Ascending aorta (tissue), 2 donors: ENCODE measurements around the gene DNAH1. TPM values are rescaled to one million over a fixed set of nuclear protein-coding genes. Genes with fewer than 3 reads are reported as not detected.

Source experiments
- DNase-seq, 2 donors: peaks; one replicate each; pipeline ENCODE4 v3.0.0-alpha.2; 2019; ENCODE audit warnings: low spot score in 2 of 2
- H3K27ac ChIP-seq, 2 donors: fragments of 200-600 bp; sonication (generic); one replicate each; pipeline ENCODE4 v1.5.1; 2016 to 2017; ENCODE audit warnings: mild to moderate bottlenecking in 1 of 2
- H3K27me3 ChIP-seq: fragments of 200-600 bp; sonication (generic); one replicate; pipeline ENCODE4 v1.5.1; 2017
- H3K36me3 ChIP-seq, 2 donors: fragments of 200-600 bp; sonication (generic); one replicate each; pipeline ENCODE4 v1.5.1; 2016
- H3K4me1 ChIP-seq, 2 donors: fragments of 200-600 bp; sonication (generic); one replicate each; pipeline ENCODE4 v1.5.1; 2016 to 2017; ENCODE audit warnings: mild to moderate bottlenecking in 1 of 2
- H3K4me3 ChIP-seq, 2 donors: fragments of 200-600 bp; sonication (generic); one replicate each; pipeline ENCODE4 v1.5.1; 2016 to 2017; ENCODE audit warnings: mild to moderate bottlenecking in 1 of 2
- H3K9me3 ChIP-seq, 2 donors: fragments of 200-600 bp; sonication (generic); one replicate each; pipeline ENCODE4 v1.5.1; 2016
- intact Hi-C: fragments of 100-400 bp; cut with DNase I; formaldehyde crosslinking; loops from one replicate; pipeline ENCODE4 v1.15.1; 2023
- total RNA-seq: library from RNA; depleted of rRNA; stranded (reverse); fragments of >200 nt; gene quantifications from one replicate; pipeline ENCODE4 v1.1.0, GENCODE V29; 2016
- TF ChIP-seq, protein P1 (sequence below), 3 experiments: fragments of 200-600 bp in 2 of 3; fragments of 450-650 bp in 1 of 3; sonication (generic) in 2 of 3; IDR thresholded peaks; one replicate each; pipeline ENCODE4 v1.5.1; 2016 to 2019; ENCODE audit warnings: antibody characterized with exemption in 3 of 3, mild to moderate bottlenecking in 1 of 3, moderate library complexity in 1 of 3

DNAH1 gene
- total RNA-seq, 1 donor from 2014 or later, result 7.6 TPM

DNA sequence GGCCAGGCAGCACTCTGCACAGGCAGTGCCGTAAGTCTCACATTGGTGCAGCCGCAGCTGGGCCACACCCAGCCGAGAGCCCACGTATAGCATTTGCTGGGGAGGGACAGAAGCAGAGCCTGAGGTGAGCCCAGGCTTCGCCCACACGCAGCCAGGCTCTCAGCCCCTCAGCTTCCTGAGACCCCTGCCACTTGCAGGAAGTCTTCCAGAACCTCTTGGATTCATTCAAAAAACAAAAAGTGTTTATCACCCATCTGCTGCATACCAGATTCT is 121.9 kb downstream of the DNAH1 start:
- TF ChIP-seq, protein P1, sequence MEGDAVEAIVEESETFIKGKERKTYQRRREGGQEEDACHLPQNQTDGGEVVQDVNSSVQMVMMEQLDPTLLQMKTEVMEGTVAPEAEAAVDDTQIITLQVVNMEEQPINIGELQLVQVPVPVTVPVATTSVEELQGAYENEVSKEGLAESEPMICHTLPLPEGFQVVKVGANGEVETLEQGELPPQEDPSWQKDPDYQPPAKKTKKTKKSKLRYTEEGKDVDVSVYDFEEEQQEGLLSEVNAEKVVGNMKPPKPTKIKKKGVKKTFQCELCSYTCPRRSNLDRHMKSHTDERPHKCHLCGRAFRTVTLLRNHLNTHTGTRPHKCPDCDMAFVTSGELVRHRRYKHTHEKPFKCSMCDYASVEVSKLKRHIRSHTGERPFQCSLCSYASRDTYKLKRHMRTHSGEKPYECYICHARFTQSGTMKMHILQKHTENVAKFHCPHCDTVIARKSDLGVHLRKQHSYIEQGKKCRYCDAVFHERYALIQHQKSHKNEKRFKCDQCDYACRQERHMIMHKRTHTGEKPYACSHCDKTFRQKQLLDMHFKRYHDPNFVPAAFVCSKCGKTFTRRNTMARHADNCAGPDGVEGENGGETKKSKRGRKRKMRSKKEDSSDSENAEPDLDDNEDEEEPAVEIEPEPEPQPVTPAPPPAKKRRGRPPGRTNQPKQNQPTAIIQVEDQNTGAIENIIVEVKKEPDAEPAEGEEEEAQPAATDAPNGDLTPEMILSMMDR (IDR thresholded peaks at IDR 0.05), result no peak
- H3K4me3 ChIP-seq, result no peak overlapping the region
- H3K27me3 ChIP-seq, result no peaks in the 10 kb centered on the region
- H3K27ac ChIP-seq, result no peak overlapping the region
- no peaks in the 10 kb centered on the region for H3K4me1 ChIP-seq
- intact Hi-C loops, result no loop called here
- DNase-seq, result no peak
- H3K9me3 ChIP-seq, result no peaks in the 10 kb centered on the region
- H3K36me3 ChIP-seq, result no peaks in the 10 kb centered on the region

DNA sequence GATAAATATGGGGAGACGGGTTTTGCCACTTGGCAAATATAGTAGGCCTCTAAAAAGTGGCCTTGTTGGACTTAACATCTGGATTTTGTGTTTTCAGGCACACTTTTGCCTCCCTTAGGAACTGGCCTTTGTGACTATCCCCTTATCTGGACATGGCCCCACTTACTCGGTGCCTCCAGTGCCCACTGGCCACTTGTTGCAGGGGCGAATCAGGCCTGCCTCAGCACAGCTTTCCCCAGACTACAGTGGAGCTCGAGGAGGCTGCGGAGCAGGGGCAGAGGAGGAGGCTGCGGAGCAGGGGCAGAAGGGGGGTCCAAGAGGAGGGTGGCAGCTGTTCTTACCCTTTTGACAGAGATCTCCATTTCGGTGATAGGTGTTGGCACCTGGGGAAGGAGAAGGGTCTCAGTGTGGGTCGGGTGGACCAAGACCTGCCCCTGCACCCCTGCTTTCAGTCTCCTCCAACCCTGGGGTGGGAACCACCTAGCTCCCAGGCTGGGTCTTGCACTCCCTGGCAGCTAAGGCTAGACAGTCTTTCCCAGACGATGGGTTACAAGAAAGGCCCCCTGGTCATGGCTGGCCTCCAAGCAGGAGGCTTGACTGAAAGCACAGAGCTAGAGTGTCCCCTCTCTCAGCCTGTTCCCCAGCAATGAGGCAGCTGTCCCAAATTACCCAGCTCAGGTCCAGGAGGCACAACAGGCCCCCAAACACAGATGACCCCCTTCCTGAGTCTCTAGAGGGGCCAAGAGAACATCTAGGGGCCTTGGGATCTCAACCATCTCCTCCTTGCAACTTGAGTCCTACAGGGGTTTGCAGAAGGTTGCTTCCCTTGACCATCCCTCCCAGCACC is 122.7 kb downstream of the DNAH1 start:
- no peaks in the 10 kb centered on the region for H3K36me3 ChIP-seq
- TF ChIP-seq, protein P1 (IDR thresholded peaks at IDR 0.05), result no peak
- H3K27me3 ChIP-seq, result no peaks in the 10 kb centered on the region
- no peak overlapping the region for H3K27ac ChIP-seq
- H3K4me1 ChIP-seq, result no peaks in the 10 kb centered on the region
- no peak overlapping the region for H3K4me3 ChIP-seq
- no peaks in the 10 kb centered on the region for H3K9me3 ChIP-seq
- intact Hi-C loops, result no loop called here
- no peak for DNase-seq

DNA sequence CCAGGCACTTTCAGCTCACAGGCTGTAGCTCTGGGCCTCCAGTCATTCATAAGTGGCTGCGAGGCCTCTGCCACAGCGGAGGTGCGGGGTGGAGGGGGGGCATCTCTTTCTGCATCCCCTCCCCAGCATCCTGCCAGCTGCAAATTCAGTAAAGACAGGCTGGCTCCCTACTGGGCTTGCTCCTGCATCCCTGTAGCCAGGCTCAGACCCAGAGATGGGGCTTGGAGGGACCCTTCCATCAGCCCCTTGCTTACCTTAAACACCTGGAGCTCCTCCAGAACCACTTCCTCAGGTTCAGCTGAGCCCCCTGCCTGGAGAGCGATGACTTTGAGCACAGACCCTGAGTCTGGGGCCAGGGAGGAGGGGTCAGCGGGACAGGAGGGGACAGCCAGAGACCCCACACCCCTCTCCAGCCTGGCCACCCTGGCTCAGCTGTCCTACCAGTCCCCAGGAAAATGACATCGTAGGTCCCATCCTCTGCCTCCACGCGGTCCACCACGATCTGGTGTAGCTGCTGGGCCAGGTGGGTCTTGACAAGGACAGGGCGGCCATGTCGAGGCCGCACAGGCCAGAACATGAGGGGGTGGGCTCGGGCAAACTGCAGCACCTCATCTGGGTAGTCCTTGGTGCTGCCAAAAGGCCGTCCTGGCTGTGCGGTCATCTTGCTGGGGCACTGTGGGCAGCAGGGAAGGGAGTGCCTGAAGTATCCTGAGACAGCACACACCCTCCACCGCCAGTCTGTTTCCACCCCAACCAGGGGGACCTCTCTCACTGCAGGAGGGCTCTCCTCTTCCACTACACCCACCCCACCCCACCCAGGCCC is 123.5 kb downstream of the DNAH1 start:
- intact Hi-C loops, result no loop called here
- no peak for DNase-seq

DNA sequence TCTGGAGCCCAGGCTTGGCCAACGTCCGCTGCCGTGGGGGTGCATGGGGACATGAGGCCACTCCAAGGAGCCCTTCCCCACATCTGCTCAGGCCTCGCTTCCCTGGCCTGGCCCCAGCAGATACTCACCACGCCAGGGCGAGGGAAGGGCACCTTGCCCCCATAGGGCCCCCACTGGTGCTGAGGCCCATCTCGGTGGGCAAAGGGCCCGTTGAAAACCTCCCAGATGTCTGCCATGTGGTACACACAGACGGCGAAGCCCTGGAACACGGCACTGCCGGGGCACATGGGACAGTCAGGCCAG is 124.1 kb downstream of the DNAH1 start:
- Histone ChIP-seq H3K4me1 (peaks cover 0 to 2% of the 10 kb centered on the region in 2 donors), H3K27ac (no peak overlapping the region), H3K27me3 (no peaks in the 10 kb centered on the region), H3K36me3 (no peaks in the 10 kb centered on the region), H3K9me3 (no peaks in the 10 kb centered on the region), H3K4me3 (no peak overlapping the region)
- TF ChIP-seq, protein P1 (IDR thresholded peaks at IDR 0.05), result no peak
- intact Hi-C loops, result no loop called here
- no peak for DNase-seq

More for the DNA sequence above, 123.5 kb downstream of the DNAH1 start:
- TF ChIP-seq, protein P1 (IDR thresholded peaks at IDR 0.05), result no peak
- Histone ChIP-seq H3K4me1 (no peaks in the 10 kb centered on the region), H3K27ac (no peak overlapping the region), H3K9me3 (no peaks in the 10 kb centered on the region), H3K27me3 (no peaks in the 10 kb centered on the region), H3K4me3 (no peak overlapping the region), H3K36me3 (no peaks in the 10 kb centered on the region)

DNA sequence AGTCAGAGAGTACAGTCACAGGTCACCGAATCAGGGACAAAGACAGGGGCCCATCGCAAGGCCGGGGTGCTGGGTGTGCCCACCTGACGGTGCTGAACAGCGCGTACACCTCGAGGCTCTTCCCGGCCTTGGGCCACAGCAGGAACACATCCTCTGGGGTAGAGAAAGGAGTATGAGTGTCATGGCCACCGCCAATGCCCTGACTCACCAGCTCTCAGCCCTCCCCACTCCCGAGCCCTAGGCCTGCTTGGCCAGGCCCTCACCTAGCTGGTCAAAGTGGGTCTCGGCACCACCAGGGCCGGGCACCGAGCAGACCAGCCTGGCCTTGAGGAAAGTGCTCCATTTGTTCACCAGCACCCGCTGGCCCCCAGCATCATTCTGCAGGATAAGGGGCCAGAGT is 124.6 kb downstream of the DNAH1 start:
- no peak overlapping the region for H3K4me3 ChIP-seq
- TF ChIP-seq, protein P1 (IDR thresholded peaks at IDR 0.05), result no peak
- DNase-seq, result no peak
- peaks cover 0 to 2% of the 10 kb centered on the region in 2 donors for H3K4me1 ChIP-seq
- no peak overlapping the region for H3K27ac ChIP-seq
- no peaks in the 10 kb centered on the region for H3K36me3 ChIP-seq
- no peaks in the 10 kb centered on the region for H3K9me3 ChIP-seq
- no peaks in the 10 kb centered on the region for H3K27me3 ChIP-seq
- intact Hi-C loops, result no loop called here
